ENCODE data around the gene MEG3.
A peak's percentile ranks its signal among the peaks of the same experiment; 100 is the strongest.

Gene MEG3

DNA sequence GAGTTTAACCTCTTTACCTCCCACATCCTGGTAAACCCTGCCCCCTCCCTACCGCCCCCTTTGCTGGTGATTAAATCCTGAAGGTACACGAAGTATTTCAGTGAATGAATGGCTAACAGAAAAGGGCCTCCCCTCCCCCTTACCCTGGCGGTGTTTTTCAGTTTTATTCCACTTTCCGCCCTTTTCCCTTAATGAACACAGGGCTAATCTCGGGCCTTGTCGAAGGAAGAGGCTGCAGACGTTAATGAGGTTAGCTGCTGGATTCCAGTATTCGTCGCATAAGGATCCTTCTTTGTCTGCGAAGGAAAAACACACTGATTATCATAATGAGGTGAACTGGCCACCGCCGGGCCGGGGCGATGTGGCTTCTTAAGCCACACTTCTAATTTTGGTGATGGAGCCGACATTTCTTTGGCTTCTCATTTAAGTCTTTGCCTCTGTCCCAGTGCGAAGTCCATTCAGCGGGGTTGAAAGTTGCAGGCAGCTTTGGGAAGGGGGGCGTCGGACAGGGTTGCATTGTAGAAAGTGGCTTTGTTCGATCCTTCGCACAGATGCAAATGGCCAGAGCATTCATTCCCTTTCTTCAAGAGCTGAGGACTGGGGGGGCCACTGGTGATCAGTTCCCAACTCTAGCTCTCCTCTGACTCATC, 6.5 kb downstream of the MEG3 start:
- Mint-ChIP-seq H3K27me3 (peaks cover 54% of the 10 kb centered on the region), H3K4me1 (no peaks in the 10 kb centered on the region), H3K27ac (no peak overlapping the region), H3K9me3 (peaks cover 2 to 10% of the 10 kb centered on the region in 2 donors), H3K4me3 (no peak overlapping the region)
- ATAC-seq (no peak), DNase-seq (no peak)

DNA sequence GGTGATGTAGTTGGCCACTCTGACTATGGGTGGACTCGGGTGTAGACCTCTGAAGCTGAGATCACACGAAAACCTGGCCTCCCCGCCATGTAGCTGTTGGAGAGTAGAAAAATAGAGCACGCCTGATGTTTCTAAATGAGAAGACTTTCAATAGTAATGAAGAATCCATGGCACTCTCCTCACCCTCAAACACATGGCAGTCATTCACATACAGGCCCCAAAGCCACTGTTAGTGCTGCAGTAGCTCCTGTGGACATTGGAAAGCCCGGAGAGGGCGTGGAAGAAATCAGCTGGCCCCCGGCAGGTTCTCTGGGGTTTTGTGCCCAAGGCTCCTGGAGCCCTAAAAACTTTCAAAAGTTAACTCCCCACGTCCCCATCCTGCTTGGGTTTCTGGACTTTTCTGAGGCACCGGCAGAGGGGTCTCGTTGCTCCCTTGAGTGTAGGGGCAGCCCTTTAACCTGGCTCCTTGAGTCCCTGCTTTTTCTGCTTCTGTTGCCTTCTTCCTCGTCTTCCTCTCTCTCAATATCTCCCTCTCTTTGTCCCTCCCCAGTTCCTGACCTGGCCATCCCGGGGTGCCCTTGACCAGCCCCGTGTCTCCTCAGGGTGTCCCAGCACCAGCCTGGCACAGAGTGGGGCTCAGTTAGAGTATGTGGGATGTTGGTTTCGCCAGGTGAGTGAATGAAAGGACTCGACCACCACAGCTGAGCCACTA, 8.3 kb downstream of the MEG3 start:
- no peaks in the 10 kb centered on the region for H3K9me3 Mint-ChIP-seq
- H3K4me1 Mint-ChIP-seq, result peaks cover 10% of the 10 kb centered on the region
- no peak overlapping the region for H3K4me3 Mint-ChIP-seq
- no peak for DNase-seq
- H3K27me3 Mint-ChIP-seq, result peaks cover 39% of the 10 kb centered on the region
- ATAC-seq, result no peak
- no peak overlapping the region for H3K27ac Mint-ChIP-seq

DNA sequence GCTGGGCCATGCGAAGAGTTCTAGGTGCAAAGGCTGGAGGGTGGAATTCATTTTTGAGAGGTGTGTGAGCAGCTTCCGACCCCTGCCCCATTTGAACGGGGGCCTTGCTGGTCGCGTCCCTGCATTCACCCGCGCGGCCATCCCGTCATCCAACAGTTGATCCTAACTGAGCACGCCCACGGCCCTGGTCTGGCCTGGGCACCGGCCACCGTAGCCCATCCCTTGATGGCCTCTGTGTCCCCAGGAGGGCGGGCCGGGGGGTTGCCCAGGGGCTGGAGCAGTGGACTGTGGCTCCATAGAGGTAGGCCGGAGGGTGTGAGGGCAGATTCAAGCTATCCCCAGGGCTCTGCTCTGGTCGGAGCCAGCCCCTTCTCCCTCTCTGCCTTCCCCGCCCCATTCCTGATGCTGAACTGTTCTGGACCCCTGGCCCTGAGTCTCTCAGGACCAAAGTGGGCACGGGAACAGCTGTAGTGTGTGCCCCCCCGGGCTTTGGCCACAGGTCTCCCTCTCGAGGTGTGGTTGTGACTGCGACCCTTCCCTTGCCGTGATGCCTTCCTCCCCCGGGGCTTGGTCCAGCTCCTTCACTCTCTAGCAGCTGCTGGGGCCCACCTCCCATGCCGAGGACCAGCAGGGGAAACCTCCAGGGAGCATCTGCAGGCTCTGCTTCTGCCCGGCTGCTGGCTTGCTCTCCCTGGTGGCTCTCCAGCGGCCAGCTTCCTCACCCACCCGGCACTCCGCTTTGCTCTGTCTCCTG, 9.1 kb downstream of the MEG3 start:
- H3K4me1 Mint-ChIP-seq, result peaks cover 11% of the 10 kb centered on the region
- ATAC-seq (no peak), DNase-seq (no peak)
- H3K9me3 Mint-ChIP-seq, result no peaks in the 10 kb centered on the region
- H3K27ac Mint-ChIP-seq, result no peak overlapping the region
- peaks cover 32% of the 10 kb centered on the region for H3K27me3 Mint-ChIP-seq
- no peak overlapping the region for H3K4me3 Mint-ChIP-seq

DNA sequence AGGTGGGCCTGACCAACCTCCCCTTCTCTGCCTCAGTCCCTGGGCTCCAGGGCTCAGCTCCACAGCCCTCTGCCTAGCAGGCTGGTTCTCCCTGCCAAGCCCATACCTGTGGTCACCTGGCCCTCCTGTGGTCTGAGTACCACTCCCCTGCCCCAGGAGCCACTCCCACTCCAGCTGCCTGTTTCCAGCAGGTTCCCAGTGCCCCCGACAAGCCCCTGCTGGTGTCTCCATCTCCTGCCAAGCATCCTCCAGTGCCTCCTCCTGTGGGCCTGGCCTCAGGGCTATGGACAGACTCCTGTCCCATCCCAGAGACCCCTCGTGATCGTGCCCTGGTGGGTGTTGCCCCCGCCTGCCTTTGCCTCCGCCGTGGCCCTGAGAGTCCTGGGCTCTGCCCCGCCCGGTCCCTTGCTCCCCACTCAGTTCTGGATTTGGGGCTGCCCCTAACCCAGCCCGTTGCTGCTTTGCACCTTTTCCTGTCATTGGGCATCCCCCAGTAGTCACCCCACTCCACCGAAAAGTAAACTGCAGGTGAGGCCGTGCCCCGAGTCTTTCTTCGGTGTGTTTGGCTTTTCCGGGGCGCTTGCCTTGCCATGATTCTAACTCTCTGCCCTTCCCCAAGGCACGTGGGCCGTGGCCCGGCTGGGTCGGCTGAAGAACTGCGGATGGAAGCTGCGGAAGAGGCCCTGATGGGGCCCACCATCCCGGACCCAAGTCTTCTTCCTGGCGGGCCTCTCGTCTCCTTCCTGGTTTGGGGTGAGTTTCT, 9.8 kb downstream of the MEG3 start:
- H3K4me3 Mint-ChIP-seq, result no peak overlapping the region
- no peaks in the 10 kb centered on the region for H3K9me3 Mint-ChIP-seq
- peaks cover 11% of the 10 kb centered on the region for H3K4me1 Mint-ChIP-seq
- no peak for DNase-seq
- peaks cover 31% of the 10 kb centered on the region for H3K27me3 Mint-ChIP-seq
- H3K27ac Mint-ChIP-seq, result no peak overlapping the region
- no peak for ATAC-seq

DNA sequence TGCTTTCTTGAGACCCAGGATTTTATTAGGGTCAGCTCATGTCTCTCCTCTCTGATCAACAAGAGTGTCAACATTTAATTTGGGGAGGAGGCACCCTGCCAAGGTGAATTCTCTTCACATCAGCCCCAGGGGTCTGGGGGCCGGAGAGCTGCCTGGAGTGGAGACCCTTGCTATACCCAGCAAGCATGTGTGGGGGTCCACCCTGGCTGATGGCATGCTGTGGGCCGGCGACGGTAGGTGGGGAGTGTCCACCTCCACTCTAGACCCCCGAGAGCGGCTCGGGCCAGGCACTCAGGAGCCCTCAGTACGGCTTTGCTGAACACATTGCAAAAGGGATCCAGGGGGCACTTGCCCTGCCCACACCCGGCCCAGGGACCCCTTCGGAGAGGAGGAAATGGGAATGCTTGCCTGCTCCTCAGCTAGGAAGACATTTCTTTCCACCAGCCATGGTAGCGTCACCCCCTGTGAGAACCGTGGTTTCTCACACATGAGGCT, 10.4 kb downstream of the MEG3 start:
- H3K9me3 Mint-ChIP-seq, result no peaks in the 10 kb centered on the region
- peaks cover 26% of the 10 kb centered on the region for H3K27me3 Mint-ChIP-seq
- ATAC-seq (no peak), DNase-seq (no peak)
- H3K4me3 Mint-ChIP-seq, result no peak overlapping the region
- peaks cover 11% of the 10 kb centered on the region for H3K4me1 Mint-ChIP-seq
- peak overlapping the region in 1 of 2 donors; percentile 51 for H3K27ac Mint-ChIP-seq

DNA sequence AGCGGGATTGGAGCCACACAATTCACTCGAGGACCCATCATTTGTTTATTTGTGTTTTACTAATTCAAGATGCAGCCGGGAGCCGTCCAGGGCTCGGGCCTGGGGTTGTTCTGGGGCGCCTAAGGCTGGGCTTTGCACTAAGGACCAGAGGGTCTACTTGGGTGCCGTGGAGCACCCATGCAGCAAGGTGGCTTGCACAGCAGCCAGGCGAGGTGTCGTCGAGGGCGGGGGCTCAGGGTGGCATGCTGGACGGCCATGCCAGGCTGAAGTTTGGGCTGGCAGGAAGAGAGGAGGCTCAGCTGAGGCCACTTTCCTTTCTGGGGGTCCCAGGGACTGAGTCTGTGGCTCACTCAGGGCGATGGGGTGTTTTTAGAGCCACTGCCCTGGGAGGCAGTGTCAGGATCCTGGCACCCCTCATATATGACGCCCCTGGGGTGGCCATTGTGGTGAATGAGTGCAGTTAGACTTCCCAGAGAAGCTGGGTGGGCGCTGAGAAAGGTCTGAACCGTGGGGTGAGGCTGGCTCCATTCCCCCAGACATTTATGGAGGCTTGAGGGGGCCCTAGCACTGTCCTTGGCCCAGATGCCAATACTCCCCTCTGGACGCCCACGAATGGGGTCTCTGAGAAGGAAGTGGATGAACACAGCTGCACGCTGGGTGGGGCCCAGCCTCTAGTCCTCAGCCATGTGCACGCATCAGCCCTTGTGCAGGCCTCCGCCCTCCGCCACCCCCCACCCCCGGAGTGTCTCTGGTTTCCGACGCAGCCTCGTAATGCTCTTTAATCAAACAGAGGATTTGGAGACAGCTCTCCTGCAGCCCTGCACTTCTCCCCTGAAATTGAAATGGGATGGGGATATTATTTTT, 11.3 kb downstream of the MEG3 start:
- DNase-seq, result no peak
- H3K9me3 Mint-ChIP-seq, result no peaks in the 10 kb centered on the region
- H3K27ac Mint-ChIP-seq, result no peak overlapping the region
- H3K4me3 Mint-ChIP-seq, result no peak overlapping the region
- H3K4me1 Mint-ChIP-seq, result peaks cover 11% of the 10 kb centered on the region
- no peak for ATAC-seq
- H3K27me3 Mint-ChIP-seq, result peaks cover 21% of the 10 kb centered on the region

DNA sequence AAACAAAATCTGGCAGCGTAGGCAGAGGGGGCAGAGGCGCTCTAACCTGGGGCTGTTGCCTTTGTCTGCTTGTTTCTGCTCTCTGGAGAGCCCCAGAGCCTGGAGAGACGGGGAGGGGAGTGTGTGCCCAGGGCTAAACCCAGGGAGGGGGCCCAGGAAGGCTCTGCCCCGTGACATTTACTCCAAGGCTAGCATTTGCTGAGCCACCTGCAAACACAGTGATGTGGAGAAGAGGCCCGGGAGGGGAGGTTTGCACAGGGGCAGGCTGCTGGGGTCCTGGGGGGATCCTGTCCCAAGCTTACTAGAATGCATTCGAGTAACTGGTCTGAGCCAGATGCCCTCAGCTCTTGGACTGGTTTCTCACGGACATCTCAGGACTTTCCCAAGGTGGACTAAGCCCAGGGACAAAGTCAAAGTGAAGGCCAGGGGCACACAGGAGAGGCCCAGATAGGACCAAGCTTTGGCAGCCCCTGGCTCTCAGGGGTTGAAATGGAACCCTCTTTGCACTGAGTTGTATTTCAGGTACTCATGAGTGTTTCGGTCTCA, 12.0 kb downstream of the MEG3 start:
- H3K27ac Mint-ChIP-seq, result no peak overlapping the region
- H3K9me3 Mint-ChIP-seq, result no peaks in the 10 kb centered on the region
- ATAC-seq, result no peak
- H3K4me3 Mint-ChIP-seq, result no peak overlapping the region
- peaks cover 17% of the 10 kb centered on the region for H3K27me3 Mint-ChIP-seq
- no peak for DNase-seq
- H3K4me1 Mint-ChIP-seq, result peaks cover 11% of the 10 kb centered on the region

GRCh38 chr14:100838493-100839314, 12.8 kb downstream of the MEG3 start:
- H3K4me1 Mint-ChIP-seq, result peaks cover 17% of the 10 kb centered on the region
- peak overlapping the region in 1 of 2 donors; percentile 57 for H3K27ac Mint-ChIP-seq
- H3K9me3 Mint-ChIP-seq, result no peaks in the 10 kb centered on the region
- ATAC-seq, result no peak
- H3K27me3 Mint-ChIP-seq, result peaks cover 9% of the 10 kb centered on the region
- no peak overlapping the region for H3K4me3 Mint-ChIP-seq
- no peak for DNase-seq

DNA sequence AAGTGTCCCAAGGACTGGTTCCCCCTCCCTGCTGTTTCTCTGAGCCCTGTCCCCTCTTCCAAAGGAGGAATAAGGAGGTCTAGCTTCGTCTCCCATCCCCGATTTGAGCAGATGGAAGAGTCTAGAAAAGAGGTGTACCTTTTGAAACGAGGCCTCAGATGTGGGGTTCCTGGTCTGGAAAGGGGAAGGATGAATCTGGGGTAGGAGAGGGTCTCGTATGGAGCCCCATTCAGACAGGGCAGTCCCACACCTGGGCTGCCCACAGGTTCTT, 13.3 kb downstream of the MEG3 start:
- no peak overlapping the region for H3K4me3 Mint-ChIP-seq
- H3K4me1 Mint-ChIP-seq, result peaks cover 22% of the 10 kb centered on the region
- DNase-seq (no peak), ATAC-seq (no peak)
- no peaks in the 10 kb centered on the region for H3K9me3 Mint-ChIP-seq
- H3K27ac Mint-ChIP-seq, result peak overlapping the region in 1 of 2 donors; percentile 57
- H3K27me3 Mint-ChIP-seq, result peaks cover 7% of the 10 kb centered on the region

- no peak for ATAC-seq
- Mint-ChIP-seq H3K4me3 (no peak overlapping the region), H3K9me3 (no peaks in the 10 kb centered on the region), H3K27me3 (peaks cover 7% of the 10 kb centered on the region), H3K4me1 (peaks cover 25% of the 10 kb centered on the region), H3K27ac (no peak overlapping the region)
- DNase-seq, result no peak
These were observed 13.8 kb downstream of the MEG3 start for GRCh38 chr14:100839681-100840111.

DNA sequence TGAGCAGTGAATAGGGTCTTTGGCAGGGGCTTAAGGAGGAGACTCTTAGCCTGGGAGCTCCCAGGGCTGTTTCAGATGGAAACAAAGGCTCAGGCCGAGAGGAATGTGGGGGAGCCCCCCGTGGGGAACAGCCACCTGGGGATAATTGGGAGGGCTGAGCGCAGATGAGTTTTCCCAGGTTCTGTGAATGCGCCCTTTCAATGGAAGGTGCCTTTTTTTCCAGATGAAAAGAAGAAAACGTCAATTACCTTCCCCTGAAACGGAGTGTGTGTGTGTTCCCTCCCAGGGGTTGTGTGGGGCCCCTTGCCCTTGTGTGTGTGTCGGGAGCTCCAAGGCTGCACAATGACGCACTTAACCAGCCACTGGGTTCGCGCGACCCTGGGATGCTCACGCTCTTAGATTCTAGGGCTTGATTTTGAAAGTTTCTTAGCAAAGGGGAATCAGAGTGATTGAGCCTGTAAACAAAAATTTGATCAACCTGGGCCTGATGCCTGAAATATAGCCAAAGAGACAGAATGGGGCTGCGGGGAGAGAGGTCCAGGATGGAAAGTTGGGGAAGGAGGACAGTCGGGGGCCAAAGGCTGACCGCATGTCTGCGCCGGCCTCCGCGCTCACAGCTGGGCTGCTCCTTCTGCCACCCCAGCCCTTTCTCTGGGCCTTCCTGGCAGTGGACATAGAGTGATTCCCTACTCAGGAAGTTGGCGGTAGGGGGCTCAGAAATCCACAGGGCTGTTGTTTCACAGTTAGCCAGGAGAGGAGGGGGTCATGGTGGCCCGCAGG, 14.6 kb downstream of the MEG3 start:
- H3K4me1 Mint-ChIP-seq, result peaks cover 25% of the 10 kb centered on the region
- no peak overlapping the region for H3K4me3 Mint-ChIP-seq
- ATAC-seq (no peak), DNase-seq (no peak)
- H3K27me3 Mint-ChIP-seq, result peaks cover 4% of the 10 kb centered on the region
- no peaks in the 10 kb centered on the region for H3K9me3 Mint-ChIP-seq
- H3K27ac Mint-ChIP-seq, result peak overlapping the region; percentile 13 to 42

DNA sequence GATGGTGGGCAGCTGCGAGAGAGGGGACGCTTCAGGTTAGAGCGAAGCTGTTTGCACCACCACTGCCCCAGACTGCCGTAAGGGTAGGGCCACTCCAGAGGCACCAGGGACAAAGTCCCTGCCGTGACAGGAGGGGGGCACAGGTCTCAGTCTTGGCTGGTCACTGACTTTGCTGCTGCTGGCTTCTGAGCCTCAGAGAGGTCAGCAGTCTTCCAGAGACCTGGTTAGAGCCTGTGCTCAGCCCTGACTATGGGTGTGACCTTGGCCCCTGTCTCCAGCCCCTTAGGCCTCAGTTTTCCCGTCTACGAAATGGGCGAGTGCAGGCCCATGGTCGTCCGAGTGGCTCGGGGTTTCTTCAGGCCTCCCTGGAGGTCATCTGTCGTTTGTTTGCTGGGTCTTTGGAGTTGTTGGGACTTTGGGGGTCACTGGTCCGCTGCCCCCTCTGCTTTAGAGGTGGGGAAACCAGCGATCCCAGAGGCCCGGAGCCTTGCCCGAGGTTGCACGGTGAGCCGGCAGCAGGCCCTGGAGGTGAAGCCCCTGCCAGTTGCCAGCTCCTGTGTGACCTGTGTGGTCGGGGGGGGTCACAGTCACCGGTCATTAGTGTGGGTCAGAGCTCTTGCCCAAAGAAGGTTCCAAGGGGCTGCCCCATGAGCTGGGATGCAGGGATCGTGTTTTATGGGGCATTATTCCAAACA, 15.3 kb downstream of the MEG3 start:
- DNase-seq, result no peak
- ATAC-seq, result no peak
- H3K27ac Mint-ChIP-seq, result no peak overlapping the region
- H3K27me3 Mint-ChIP-seq, result no peaks in the 10 kb centered on the region
- peaks cover 25% of the 10 kb centered on the region for H3K4me1 Mint-ChIP-seq
- no peaks in the 10 kb centered on the region for H3K9me3 Mint-ChIP-seq
- no peak overlapping the region for H3K4me3 Mint-ChIP-seq

All from stimulated activated naive CD8-positive, alpha-beta T cell treated with anti-CD3 and anti-CD28 coated beads, Interleukin-15, amount 100 ng/mL, for 72 hours (primary cell).